ENCODE data around the gene UGT1A3.
"Not testable (repeated sequence)": the region's sequence is repeated elsewhere in the genome, so short reads cannot be mapped to it uniquely, and the experiment has no call there.

Gene UGT1A3

DNA sequence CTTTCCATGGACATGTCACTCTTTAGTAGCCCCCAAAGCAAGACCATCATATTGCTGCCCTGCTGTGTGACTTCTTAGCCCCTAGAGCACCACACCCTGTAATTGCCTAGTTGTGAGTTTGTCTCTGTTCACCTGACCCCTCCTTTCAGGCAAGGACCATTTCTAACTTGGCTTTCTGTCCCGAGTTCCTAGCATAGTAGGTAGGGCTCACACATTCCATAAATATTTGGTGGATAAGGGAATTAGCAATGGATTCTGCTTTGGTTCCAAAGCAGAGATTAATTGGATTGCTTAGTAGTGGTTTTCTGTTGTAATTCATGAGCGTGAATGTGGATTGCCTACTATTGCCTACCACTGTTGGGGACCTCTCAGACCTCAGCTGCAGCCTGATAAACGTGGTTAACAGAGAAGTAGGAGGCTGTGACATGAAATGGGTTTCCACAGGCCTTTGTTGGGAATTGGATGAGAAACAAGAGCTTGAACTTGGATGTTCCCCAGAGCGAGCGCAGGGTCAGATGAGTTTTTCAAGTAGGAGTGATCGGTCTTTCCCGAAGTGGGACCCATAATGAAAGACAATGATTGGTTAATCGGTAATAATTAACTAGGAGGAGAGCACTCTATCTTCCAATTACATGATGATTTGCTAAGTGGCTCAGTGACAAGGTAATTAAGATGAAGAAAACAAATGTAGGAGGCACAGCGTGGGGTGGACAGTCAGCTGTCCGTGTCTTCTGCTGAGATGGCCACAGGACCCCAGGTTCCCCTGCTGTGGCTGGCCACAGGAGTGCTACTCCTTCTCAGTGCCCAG, 17.8 kb downstream of the UGT1A3 start:
- Histone ChIP-seq H3K4me1 (ENCODE audit: control insufficient read depth in 1 of 2, insufficient read depth in 1 of 2, low read depth in 1 of 2, low read length in 1 of 2) (no peaks in the 10 kb centered on the region), H3K36me3 (no peaks in the 10 kb centered on the region), H3K4me3 (ENCODE audit: low read depth in 1 of 2, low read length in 1 of 2) (no peak overlapping the region), H3K27ac (no peak overlapping the region), H3K9me3 (no peaks in the 10 kb centered on the region), H3K27me3 (no peaks in the 10 kb centered on the region)
- TF ChIP-seq, protein P1, sequence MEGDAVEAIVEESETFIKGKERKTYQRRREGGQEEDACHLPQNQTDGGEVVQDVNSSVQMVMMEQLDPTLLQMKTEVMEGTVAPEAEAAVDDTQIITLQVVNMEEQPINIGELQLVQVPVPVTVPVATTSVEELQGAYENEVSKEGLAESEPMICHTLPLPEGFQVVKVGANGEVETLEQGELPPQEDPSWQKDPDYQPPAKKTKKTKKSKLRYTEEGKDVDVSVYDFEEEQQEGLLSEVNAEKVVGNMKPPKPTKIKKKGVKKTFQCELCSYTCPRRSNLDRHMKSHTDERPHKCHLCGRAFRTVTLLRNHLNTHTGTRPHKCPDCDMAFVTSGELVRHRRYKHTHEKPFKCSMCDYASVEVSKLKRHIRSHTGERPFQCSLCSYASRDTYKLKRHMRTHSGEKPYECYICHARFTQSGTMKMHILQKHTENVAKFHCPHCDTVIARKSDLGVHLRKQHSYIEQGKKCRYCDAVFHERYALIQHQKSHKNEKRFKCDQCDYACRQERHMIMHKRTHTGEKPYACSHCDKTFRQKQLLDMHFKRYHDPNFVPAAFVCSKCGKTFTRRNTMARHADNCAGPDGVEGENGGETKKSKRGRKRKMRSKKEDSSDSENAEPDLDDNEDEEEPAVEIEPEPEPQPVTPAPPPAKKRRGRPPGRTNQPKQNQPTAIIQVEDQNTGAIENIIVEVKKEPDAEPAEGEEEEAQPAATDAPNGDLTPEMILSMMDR (IDR thresholded peaks at IDR 0.05) = no peak

DNA sequence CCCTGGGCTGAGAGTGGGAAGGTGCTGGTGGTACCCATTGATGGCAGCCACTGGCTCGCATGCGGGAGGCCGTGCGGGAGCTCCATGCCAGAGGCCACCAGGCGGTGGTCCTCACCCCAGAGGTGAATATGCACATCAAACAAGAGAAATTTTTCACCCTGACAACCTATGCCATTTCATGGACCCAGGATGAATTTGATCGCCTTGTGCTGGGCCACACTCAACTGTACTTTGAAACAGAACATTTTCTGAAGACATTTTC, 18.4 kb downstream of the UGT1A3 start:
- Histone ChIP-seq H3K27me3 (no peaks in the 10 kb centered on the region), H3K36me3 (no peaks in the 10 kb centered on the region), H3K4me3 (ENCODE audit: low read depth in 1 of 2, low read length in 1 of 2) (no peak overlapping the region), H3K4me1 (ENCODE audit: control insufficient read depth in 1 of 2, insufficient read depth in 1 of 2, low read depth in 1 of 2, low read length in 1 of 2) (no peaks in the 10 kb centered on the region), H3K27ac (no peak overlapping the region), H3K9me3 (no peaks in the 10 kb centered on the region)
- TF ChIP-seq, protein P1 (IDR thresholded peaks at IDR 0.05) = no peak

DNA sequence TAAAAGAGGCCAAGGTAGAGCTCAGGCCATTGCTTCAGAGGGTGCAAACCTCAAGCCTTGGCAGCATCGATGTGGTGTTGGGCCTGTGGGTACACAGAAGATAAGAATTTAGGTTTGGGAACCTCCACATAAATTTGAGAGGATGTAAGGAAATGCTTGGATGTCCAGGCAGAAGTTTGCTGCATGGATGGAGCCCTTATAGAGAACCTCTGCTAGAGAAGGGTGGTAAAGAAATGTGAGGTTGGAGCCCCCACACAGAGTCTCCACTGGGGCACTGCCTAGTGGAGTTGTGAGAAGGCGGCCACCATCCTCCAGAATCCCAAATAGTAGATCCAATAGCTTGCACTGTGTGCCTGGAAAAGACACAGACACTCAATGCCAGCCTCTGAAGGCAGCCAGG, 21.8 kb downstream of the UGT1A3 start:
- not testable (repeated sequence) for H3K4me1 ChIP-seq (ENCODE audit: control insufficient read depth in 1 of 2, insufficient read depth in 1 of 2, low read depth in 1 of 2, low read length in 1 of 2); H3K27ac ChIP-seq; H3K27me3 ChIP-seq; H3K4me3 ChIP-seq (ENCODE audit: low read depth in 1 of 2, low read length in 1 of 2); H3K9me3 ChIP-seq; H3K36me3 ChIP-seq

DNA sequence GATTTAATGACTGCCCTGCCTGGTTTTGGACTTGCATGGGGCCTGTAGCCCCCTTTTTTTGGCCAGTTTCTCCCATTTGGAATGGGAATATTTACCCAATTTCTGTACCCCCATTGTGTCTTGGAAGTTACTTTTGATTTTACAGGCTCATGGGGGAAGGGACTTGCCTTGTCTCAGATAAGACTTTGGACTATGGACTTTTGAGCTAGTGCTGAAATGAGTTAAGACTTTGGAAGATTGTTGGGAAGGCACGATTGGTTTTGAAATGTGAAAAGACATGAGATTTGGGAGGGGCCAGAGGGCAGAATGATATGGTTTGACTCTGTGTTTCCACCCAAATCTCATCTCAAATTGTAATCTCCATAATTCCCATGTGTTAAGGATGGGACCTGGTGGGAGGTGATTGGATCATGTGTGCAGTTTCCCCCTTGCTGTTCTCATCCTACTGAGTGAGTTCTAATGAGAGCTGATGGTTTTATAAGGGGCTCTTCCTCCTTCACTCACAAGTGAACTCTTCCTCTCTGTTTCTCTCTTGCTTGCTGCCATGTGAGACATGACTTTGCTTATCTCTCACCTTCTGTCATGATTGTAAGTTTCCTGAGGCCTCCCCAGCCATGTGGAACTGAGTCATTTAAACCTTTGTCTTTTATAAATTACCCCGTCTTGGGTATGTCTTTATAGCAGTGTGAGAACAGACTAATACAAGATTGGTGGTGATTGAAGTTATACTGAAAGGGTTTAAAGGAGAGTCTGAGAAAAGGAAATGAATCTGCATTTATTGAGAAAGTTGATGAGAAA, 22.6 kb downstream of the UGT1A3 start:
- H3K9me3 ChIP-seq; H3K27me3 ChIP-seq; H3K27ac ChIP-seq; H3K4me1 ChIP-seq (ENCODE audit: control insufficient read depth in 1 of 2, insufficient read depth in 1 of 2, low read depth in 1 of 2, low read length in 1 of 2); H3K36me3 ChIP-seq; H3K4me3 ChIP-seq (ENCODE audit: low read depth in 1 of 2, low read length in 1 of 2): not testable (repeated sequence)

DNA sequence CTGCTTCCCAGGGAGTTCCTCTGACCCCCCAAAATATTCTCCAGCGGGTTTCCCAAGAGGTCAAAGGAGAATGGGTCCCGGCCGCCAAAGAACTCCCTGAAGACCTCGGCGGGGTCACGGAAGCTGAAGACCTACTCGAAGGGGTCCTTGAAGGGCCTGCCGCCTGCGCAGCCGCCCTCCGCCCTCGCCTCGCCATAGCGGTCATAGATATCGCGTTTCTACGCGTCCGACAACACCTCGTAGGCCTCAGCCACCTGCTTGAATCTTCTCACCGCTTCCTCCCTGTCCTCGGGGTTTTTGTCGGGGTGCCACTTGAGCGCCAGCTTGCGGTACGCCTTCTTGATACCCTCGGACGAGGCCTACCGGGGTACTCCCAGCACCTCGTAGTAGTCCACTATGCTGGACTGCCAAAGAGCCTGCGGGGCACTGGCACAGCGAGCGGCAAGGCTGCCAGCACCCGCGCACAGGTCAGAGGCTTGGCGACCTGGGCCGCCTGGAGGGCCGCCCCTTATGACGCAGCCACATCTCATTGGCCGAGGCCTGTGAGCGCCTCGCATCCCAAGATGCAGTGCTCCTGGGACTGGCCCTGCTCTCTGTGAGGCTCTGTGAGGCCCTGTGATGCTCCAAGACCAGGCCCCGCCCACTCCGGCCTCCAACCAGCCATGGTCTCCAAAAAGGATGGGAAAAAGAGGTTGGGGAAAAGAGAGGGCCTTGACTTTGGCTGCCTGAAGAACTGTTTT, 26.2 kb downstream of the UGT1A3 start:
- Histone ChIP-seq H3K4me1 (ENCODE audit: control insufficient read depth in 1 of 2, insufficient read depth in 1 of 2, low read depth in 1 of 2, low read length in 1 of 2) (no peaks in the 10 kb centered on the region), H3K9me3 (no peaks in the 10 kb centered on the region), H3K27me3 (no peaks in the 10 kb centered on the region), H3K4me3 (ENCODE audit: low read depth in 1 of 2, low read length in 1 of 2) (no peak overlapping the region), H3K36me3 (no peaks in the 10 kb centered on the region), H3K27ac (no peak overlapping the region)
- TF ChIP-seq, protein P1 (IDR thresholded peaks at IDR 0.05) = no peak

DNA sequence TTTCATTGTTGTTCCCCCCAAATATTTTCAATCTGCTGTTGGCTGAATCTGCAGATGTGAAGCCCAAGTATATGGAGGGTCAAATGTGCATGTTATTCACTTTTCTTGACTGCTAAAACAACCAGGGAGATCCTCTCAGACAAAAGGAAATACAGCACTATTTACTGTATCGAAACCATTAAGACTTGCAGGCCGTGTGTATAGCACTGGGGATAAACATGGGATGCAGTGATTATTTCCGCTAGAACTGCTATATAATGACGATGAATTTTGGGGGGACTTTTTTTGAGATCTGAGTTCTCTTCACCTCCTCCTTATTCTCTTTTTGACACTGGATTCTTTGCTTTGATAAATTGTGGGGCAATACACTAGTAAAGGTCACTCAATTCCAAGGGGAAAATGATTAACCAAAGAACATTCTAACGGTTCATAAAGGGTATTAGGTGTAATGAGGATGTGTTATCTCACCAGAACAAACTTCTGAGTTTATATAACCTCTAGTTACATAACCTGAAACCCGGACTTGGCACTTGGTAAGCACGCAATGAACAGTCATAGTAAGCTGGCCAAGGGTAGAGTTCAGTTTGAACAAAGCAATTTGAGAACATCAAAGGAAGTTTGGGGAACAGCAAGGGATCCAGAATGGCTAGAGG, 27.7 kb downstream of the UGT1A3 start:
- TF ChIP-seq, protein P1 (IDR thresholded peaks at IDR 0.05) = no peak

More for the DNA sequence above, 27.7 kb downstream of the UGT1A3 start:
- H3K27me3 ChIP-seq = no peaks in the 10 kb centered on the region
- H3K4me1 ChIP-seq (ENCODE audit: control insufficient read depth in 1 of 2, insufficient read depth in 1 of 2, low read depth in 1 of 2, low read length in 1 of 2) = no peaks in the 10 kb centered on the region
- no peaks in the 10 kb centered on the region for H3K36me3 ChIP-seq
- H3K27ac ChIP-seq = no peak overlapping the region
- H3K9me3 ChIP-seq = no peaks in the 10 kb centered on the region
- no peak overlapping the region for H3K4me3 ChIP-seq (ENCODE audit: low read depth in 1 of 2, low read length in 1 of 2)

Measured in neutrophil (primary cell).